ENCODE data around the gene NEO1.

DNA sequence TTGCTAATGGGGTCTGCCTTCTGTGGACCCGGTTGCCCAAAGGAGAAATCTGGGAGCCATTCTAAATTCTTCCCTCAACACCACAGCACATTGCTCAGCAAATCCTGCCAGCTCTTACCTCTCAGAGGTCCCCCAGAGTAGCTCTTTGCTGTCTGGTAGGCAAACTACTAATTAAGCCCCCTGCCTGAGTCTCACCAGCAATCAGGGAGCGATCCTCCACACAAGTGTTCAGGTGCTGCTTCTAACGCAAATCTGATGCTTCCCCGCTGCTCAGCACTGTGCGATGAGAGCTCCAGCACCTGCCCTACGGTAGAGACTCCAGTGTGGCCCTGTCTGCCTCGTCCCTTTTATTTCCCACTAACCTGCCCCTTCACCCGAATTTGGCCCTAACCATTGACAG is 256.0 kb downstream of the NEO1 start:
- TF ChIP-seq, protein P1, sequence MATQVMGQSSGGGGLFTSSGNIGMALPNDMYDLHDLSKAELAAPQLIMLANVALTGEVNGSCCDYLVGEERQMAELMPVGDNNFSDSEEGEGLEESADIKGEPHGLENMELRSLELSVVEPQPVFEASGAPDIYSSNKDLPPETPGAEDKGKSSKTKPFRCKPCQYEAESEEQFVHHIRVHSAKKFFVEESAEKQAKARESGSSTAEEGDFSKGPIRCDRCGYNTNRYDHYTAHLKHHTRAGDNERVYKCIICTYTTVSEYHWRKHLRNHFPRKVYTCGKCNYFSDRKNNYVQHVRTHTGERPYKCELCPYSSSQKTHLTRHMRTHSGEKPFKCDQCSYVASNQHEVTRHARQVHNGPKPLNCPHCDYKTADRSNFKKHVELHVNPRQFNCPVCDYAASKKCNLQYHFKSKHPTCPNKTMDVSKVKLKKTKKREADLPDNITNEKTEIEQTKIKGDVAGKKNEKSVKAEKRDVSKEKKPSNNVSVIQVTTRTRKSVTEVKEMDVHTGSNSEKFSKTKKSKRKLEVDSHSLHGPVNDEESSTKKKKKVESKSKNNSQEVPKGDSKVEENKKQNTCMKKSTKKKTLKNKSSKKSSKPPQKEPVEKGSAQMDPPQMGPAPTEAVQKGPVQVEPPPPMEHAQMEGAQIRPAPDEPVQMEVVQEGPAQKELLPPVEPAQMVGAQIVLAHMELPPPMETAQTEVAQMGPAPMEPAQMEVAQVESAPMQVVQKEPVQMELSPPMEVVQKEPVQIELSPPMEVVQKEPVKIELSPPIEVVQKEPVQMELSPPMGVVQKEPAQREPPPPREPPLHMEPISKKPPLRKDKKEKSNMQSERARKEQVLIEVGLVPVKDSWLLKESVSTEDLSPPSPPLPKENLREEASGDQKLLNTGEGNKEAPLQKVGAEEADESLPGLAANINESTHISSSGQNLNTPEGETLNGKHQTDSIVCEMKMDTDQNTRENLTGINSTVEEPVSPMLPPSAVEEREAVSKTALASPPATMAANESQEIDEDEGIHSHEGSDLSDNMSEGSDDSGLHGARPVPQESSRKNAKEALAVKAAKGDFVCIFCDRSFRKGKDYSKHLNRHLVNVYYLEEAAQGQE (IDR thresholded peaks at IDR 0.05; ENCODE audit: borderline replicate concordance): no peak
- TF ChIP-seq MXI1 (conservative IDR thresholded peaks at IDR 0.05; ENCODE audit: poor library complexity, severe bottlenecking) (no peak), EZH2 (IDR thresholded peaks at IDR 0.05; ENCODE audit: borderline replicate concordance, insufficient read depth, low read length, poor library complexity, severe bottlenecking) (no peak), POLR2AphosphoS5 (IDR thresholded peaks at IDR 0.05) (peak; percentile 68), SMC3 (conservative IDR thresholded peaks at IDR 0.05; ENCODE audit: poor library complexity) (no peak), TAF1 (IDR thresholded peaks at IDR 0.05; ENCODE audit: low read depth) (no peak), RAD21 (conservative IDR thresholded peaks at IDR 0.05) (no peak)
- TF ChIP-seq, protein P2, sequence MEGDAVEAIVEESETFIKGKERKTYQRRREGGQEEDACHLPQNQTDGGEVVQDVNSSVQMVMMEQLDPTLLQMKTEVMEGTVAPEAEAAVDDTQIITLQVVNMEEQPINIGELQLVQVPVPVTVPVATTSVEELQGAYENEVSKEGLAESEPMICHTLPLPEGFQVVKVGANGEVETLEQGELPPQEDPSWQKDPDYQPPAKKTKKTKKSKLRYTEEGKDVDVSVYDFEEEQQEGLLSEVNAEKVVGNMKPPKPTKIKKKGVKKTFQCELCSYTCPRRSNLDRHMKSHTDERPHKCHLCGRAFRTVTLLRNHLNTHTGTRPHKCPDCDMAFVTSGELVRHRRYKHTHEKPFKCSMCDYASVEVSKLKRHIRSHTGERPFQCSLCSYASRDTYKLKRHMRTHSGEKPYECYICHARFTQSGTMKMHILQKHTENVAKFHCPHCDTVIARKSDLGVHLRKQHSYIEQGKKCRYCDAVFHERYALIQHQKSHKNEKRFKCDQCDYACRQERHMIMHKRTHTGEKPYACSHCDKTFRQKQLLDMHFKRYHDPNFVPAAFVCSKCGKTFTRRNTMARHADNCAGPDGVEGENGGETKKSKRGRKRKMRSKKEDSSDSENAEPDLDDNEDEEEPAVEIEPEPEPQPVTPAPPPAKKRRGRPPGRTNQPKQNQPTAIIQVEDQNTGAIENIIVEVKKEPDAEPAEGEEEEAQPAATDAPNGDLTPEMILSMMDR (IDR thresholded peaks at IDR 0.05; ENCODE audit: poor library complexity, severe bottlenecking): no peak

Measured in neural cell (in vitro differentiated cells).